Measurements from ENCODE around the gene WDR82.

GRCh38 chr3:52216585-52217408 is 61.7 kb downstream of the WDR82 start:
- no peak for TF ChIP-seq CTCF (conservative IDR thresholded peaks at IDR 0.05 in 1 of 2, IDR thresholded peaks at IDR 0.05 in 1 of 2; ENCODE audit: low read depth in 1 of 2, low read length in 2 of 2)
- TF ChIP-seq EZH2 (IDR thresholded peaks at IDR 0.05; ENCODE audit: low read length, missing control alignments), result no peak

Measured in fibroblast of lung (primary cell).